Large intestine (tissue), 3 donors: Measurements from ENCODE around the gene GSN. TPM values are rescaled to one million over a fixed set of nuclear protein-coding genes. Genes with fewer than 3 reads are reported as not detected.

Experiments used
- DNase-seq, 2 donors: peaks; one replicate each; pipeline versions ENCODE4 v3.0.0 to v3.0.0-alpha.2; 2013
- H3K27ac ChIP-seq: one replicate; pipeline ENCODE4 v1.5.1; 2013; ENCODE audit warnings: low read length
- H3K27me3 ChIP-seq: 2 replicates; pipeline ENCODE4 v1.6.1; 2013; ENCODE audit warnings: low read length; ENCODE audit not compliant: control insufficient read depth, insufficient read depth
- H3K36me3 ChIP-seq: 2 replicates; pipeline ENCODE4 v1.6.1; 2013; ENCODE audit warnings: low read length; ENCODE audit not compliant: control insufficient read depth, insufficient read depth
- H3K4me1 ChIP-seq: one replicate; pipeline ENCODE4 v1.6.1; 2013; ENCODE audit warnings: low read length; ENCODE audit not compliant: control insufficient read depth, insufficient read depth
- H3K4me3 ChIP-seq: one replicate; pipeline ENCODE4 v1.5.1; 2013; ENCODE audit warnings: low read length
- H3K9me3 ChIP-seq: one replicate; pipeline ENCODE4 v1.6.1; 2013; ENCODE audit warnings: mild to moderate bottlenecking, low read depth, low read length, moderate library complexity; ENCODE audit not compliant: control insufficient read depth
- WGBS: methylation state at CpG from one replicate; pipeline ENCODE4 v1.1.5; 2013; ENCODE audit warnings: low lambda C conversion rate; ENCODE audit not compliant: insufficient coverage; 5-methylcytosine and 5-hydroxymethylcytosine counted together
- polyA plus RNA-seq: library from polyadenylated mRNA; unstranded; fragments of 120-200 nt; gene quantifications from one replicate; pipeline ENCODE4 v1.2.1, GENCODE V29; 2013

Gene GSN
- polyA plus RNA-seq, 1 donor = 195 TPM

DNA sequence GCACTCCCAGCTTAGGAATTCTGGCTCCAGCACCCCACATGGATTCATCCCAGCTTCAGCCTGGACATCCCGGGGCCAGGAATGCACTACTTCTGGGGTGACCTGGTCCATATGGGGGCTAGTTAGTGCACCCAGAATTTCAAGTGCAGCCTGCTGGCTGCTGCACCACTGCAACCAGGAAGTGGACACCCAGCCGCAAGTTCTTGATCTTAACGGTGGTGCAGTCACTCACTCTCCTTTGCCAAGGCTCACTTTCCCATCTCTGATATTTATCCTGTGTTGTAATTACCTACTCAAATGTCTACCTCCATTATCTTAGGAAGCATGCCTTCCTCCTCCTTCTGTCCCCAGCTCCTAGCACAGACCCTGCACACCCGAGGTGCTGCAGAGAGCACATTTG is 40.1 kb upstream of the GSN start:
- no peaks in the 10 kb centered on the region for H3K4me1 ChIP-seq

GRCh38 chr9:121230256-121230655 is 37.7 kb upstream of the GSN start:
- no peak overlapping the region for H3K27ac ChIP-seq
- WGBS = no CpG with 5 or more reads among the region's 5 CpGs
- H3K27me3 ChIP-seq = no peaks in the 10 kb centered on the region
- no peaks in the 10 kb centered on the region for H3K9me3 ChIP-seq
- DNase-seq = no peak
- no peak overlapping the region for H3K4me3 ChIP-seq
- H3K36me3 ChIP-seq = no peaks in the 10 kb centered on the region
- H3K4me1 ChIP-seq = no peaks in the 10 kb centered on the region

More for the DNA sequence above, 40.1 kb upstream of the GSN start:
- Histone ChIP-seq H3K27me3 (no peaks in the 10 kb centered on the region), H3K9me3 (no peaks in the 10 kb centered on the region), H3K27ac (no peak overlapping the region), H3K36me3 (no peaks in the 10 kb centered on the region), H3K4me3 (no peak overlapping the region)
- WGBS = no CpG with 5 or more reads among the region's 4 CpGs
- no peak for DNase-seq

DNA sequence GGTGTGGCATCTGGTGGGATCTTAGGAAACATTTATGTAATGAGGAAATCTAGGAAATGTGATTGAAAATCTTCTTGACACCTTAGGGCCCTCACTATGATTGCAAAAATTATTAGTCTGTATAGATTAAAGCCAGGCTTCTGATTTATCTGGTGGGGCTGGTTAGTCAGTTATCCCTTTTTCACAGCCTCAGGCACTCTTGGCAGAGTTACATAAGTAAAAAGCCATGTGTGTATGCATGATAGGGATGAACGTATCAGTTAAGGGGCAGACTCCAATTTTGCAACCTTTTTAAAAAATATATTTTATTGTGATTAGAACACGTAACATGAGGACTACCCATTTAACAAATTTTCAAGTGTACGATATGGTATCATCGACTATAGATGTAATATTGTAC is 35.7 kb upstream of the GSN start:
- 100% methylated on average over 1 of the region's 4 CpGs for WGBS
- DNase-seq = no peak
- no peaks in the 10 kb centered on the region for H3K36me3 ChIP-seq

DNA sequence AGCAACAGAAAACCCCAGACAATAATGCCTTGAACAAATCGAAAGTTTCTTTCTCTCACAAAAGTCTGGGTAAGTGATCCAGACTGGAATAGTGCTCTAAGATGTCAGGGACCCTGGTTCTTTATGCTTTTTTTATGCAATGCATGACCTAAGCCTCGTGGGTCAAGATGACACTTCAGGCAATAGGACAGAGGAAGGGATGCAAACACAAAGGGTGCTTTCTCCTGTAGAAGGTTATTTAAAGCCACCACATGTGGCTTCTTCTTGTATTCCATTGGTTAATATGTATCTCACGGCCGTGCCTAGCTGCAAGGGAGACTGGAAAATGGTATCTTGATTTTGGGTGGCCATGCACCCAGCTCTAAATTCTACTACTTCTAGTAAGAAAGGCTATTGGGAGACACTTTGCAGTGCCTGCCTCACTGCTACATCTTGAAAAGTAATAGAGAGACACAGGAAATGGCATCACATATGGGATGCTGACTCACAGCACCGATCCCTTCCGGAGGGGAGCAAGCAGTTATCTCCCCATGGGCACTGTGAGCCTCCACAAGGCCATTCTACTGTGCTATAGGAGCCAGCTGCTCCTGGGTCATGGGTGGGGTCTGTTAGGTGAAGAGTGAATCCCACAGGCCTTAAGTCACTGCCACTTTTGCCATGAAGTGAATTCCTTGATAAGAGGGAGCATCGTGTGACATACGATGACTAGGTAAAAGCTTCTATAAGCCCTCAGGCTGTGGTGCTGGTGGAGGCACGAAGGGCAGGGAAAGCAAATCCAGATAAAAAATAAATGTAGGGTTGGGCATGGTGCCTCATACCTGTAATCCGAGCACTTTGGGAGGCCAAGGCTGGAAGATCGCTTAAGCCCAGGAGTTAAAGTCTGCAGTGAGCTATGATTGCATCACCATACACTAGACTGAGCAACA is 33.8 kb upstream of the GSN start:
- Histone ChIP-seq H3K4me3 (no peak overlapping the region), H3K27ac (no peak overlapping the region), H3K36me3 (no peaks in the 10 kb centered on the region), H3K4me1 (no peaks in the 10 kb centered on the region), H3K27me3 (no peaks in the 10 kb centered on the region), H3K9me3 (no peaks in the 10 kb centered on the region)
- DNase-seq = no peak
- WGBS = no CpG with 5 or more reads among the region's 11 CpGs

More for the DNA sequence above, 35.7 kb upstream of the GSN start:
- no peak overlapping the region for H3K4me3 ChIP-seq
- H3K4me1 ChIP-seq = no peaks in the 10 kb centered on the region
- no peak overlapping the region for H3K27ac ChIP-seq
- H3K27me3 ChIP-seq = no peaks in the 10 kb centered on the region
- no peaks in the 10 kb centered on the region for H3K9me3 ChIP-seq

DNA sequence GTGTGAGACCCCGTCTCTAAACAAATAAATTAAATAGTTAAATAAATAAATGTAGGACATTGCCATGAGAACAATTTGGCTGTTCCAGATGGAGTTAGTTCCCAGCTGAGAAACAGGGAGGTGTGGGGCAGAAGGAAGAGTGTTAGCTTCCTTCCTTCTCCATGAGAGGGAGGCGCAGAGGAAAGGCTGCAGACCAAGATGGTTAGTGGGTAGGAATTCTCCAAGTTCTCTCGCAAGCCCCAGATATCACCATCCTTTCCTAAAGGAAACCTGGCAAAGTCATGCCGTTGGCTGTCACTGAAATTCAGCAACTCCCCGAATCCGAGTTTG is 33.2 kb upstream of the GSN start:
- H3K36me3 ChIP-seq = no peaks in the 10 kb centered on the region
- no CpG with 5 or more reads among the region's 6 CpGs for WGBS
- DNase-seq = no peak
- H3K27ac ChIP-seq = no peak overlapping the region
- H3K27me3 ChIP-seq = no peaks in the 10 kb centered on the region
- H3K4me1 ChIP-seq = no peaks in the 10 kb centered on the region
- H3K4me3 ChIP-seq = no peak overlapping the region
- no peaks in the 10 kb centered on the region for H3K9me3 ChIP-seq

GRCh38 chr9:121235512-121235911 is 32.5 kb upstream of the GSN start:
- WGBS = no CpG with 5 or more reads among the region's 5 CpGs

GRCh38 chr9:121237916-121238315 is 30.0 kb upstream of the GSN start:
- Histone ChIP-seq H3K36me3 (no peaks in the 10 kb centered on the region), H3K4me3 (no peak overlapping the region), H3K9me3 (no peaks in the 10 kb centered on the region), H3K27me3 (no peaks in the 10 kb centered on the region), H3K27ac (no peak overlapping the region), H3K4me1 (no peaks in the 10 kb centered on the region)
- no CpG with 5 or more reads among the region's 3 CpGs for WGBS
- no peak for DNase-seq

More at GRCh38 chr9:121235512-121235911, 32.5 kb upstream of the GSN start:
- no peaks in the 10 kb centered on the region for H3K4me1 ChIP-seq
- no peak overlapping the region for H3K4me3 ChIP-seq
- no peaks in the 10 kb centered on the region for H3K36me3 ChIP-seq
- H3K9me3 ChIP-seq = no peaks in the 10 kb centered on the region
- H3K27ac ChIP-seq = no peak overlapping the region
- no peak for DNase-seq
- H3K27me3 ChIP-seq = no peaks in the 10 kb centered on the region

- no peaks in the 10 kb centered on the region for H3K27me3 ChIP-seq
- H3K9me3 ChIP-seq = no peaks in the 10 kb centered on the region
- no peak for DNase-seq
- H3K36me3 ChIP-seq = no peaks in the 10 kb centered on the region
- H3K4me1 ChIP-seq = no peaks in the 10 kb centered on the region
- no peak overlapping the region for H3K27ac ChIP-seq
- WGBS = no CpG with 5 or more reads among the region's 3 CpGs
- no peak overlapping the region for H3K4me3 ChIP-seq
Measured at GRCh38 chr9:121239071-121239470, 28.9 kb upstream of the GSN start.

DNA sequence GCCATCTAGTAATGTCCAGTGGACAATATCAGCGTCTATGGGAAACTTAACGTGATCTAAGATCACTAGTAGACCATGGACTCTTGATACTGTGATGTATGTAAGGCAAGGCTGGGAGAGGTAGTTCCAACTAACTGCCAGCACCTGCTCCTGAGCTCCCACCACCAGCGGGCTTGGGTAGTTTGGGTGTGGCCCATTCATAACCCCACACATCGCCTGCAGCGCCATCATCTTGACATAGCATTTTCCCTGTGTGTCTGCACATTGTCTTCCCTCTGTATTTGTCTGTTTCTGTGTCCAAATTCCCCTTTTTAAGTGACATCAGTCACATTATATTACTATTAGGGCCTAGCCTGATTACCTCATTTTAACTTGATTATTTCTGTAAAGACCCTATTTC is 28.1 kb upstream of the GSN start:
- H3K27ac ChIP-seq = no peak overlapping the region
- no peak for DNase-seq
- H3K4me3 ChIP-seq = no peak overlapping the region
- H3K36me3 ChIP-seq = no peaks in the 10 kb centered on the region
- H3K9me3 ChIP-seq = no peaks in the 10 kb centered on the region
- no peaks in the 10 kb centered on the region for H3K27me3 ChIP-seq
- no peaks in the 10 kb centered on the region for H3K4me1 ChIP-seq
- no CpG with 5 or more reads among the region's 5 CpGs for WGBS

DNA sequence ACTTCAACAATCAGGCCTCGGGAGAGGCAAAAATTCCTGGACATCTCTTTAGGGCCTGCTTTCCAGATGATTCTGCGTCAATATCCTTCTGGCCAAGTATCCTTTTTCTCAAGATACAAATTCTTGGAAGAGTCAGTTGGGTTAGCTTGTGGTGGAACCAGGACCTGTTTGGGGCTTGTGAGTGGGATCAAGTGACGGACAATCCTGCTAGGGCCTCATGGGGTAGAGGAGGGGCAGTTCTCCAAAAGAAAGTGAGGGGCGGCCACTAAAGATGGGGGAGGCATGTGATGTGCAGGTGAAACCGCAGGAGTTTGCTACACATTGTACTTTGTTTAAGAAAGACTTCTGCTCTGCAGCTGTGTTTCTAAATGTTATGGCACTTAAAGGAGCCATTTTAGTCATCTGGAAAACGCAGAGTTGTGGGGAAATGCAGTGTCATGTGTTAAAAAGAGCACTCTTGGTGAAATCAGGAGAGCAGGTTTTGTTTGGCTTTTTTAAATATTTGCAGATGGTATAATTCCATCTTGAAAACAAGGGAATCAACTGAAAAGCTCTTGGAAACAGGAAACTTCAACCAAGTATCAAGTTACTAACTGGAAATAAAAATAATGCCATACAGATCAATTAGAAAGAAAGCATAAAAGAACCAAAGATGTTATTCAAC is 27.4 kb upstream of the GSN start:
- Histone ChIP-seq H3K27me3 (no peaks in the 10 kb centered on the region), H3K27ac (no peak overlapping the region)

More for the DNA sequence above, 27.4 kb upstream of the GSN start:
- Histone ChIP-seq H3K9me3 (no peaks in the 10 kb centered on the region), H3K36me3 (no peaks in the 10 kb centered on the region), H3K4me1 (no peaks in the 10 kb centered on the region), H3K4me3 (no peak overlapping the region)
- no CpG with 5 or more reads among the region's 6 CpGs for WGBS
- DNase-seq = no peak
